HG03064 (cell line): ENCODE data around the gene UBTD1.

ENCODE experiments used
- ATAC-seq: cut with Tn5 transposase; IDR thresholded peaks from one replicate; pipeline ENCODE4 v1.9.1; 2021; ENCODE audit warnings: low read depth; ENCODE audit not compliant: unreplicated experiment

UBTD1 gene

GRCh38 chr10:97601268-97602215 is 102.8 kb downstream of the UBTD1 start:
- no peak for ATAC-seq

- no peak for ATAC-seq
Observed at GRCh38 chr10:97607095-97607636, 108.4 kb downstream of the UBTD1 start.

GRCh38 chr10:97608991-97609561 is 110.4 kb downstream of the UBTD1 start:
- no peak for ATAC-seq

- no peak for ATAC-seq
Observed at GRCh38 chr10:97611473-97611872, 112.7 kb downstream of the UBTD1 start.

GRCh38 chr10:97612386-97612785 is 113.7 kb downstream of the UBTD1 start:
- ATAC-seq = no peak

- no peak for ATAC-seq
Observed at GRCh38 chr10:97618285-97618684, 119.6 kb downstream of the UBTD1 start.

GRCh38 chr10:97618733-97619132 is 120.0 kb downstream of the UBTD1 start:
- ATAC-seq = no peak
